ENCODE results near the gene ALK. TPM values are rescaled to one million over a fixed set of nuclear protein-coding genes. Genes with fewer than 3 reads are reported as not detected.

The ALK gene
- total RNA-seq, 1 experiment from 2014 or later: 0.87 TPM

DNA sequence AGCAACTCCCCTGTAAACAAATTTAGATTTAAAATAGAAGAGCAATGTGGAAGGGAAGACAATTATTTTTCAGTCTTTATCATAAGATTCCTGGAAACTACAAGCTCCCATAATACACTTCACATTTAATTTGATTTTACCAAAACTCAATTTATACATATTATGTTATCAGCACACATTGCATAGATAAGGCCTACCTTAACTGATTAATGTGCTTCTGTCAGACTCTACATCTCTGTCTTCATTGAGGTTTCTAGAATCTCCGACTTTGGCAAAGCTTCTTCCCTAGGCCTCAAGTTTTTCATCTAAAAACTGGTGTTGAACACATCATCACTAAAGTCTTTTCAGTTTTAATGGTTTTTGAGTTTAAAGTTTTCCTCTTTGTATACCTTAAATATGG, 440.1 kb downstream of the ALK start:
- Histone ChIP-seq H3K9me3 (ENCODE audit: low read length) (no peaks in the 10 kb centered on the region), H3K4me1 (ENCODE audit: insufficient read depth, low read length) (no peaks in the 10 kb centered on the region), H4K20me1 (ENCODE audit: low read length) (no peaks in the 10 kb centered on the region), H2AFZ (ENCODE audit: low read length) (no peak overlapping the region), H3F3A (ENCODE audit: low read length, unreplicated experiment) (no peaks in the 10 kb centered on the region), H3K27me3 (ENCODE audit: low read length) (no peaks in the 10 kb centered on the region), H3K27ac (ENCODE audit: low read length) (no peak overlapping the region), H3K79me2 (ENCODE audit: low read length) (no peaks in the 10 kb centered on the region), H3K9ac (ENCODE audit: low read length) (no peak overlapping the region), H3K9me2 (replicated peaks; ENCODE audit: low read length) (no peaks in the 10 kb centered on the region), H3K4me3 (ENCODE audit: low read length) (no peak overlapping the region), H3K4me2 (ENCODE audit: low read length) (no peak overlapping the region), H3K36me3 (ENCODE audit: low read depth, low read length) (no peaks in the 10 kb centered on the region)
- BruUV-seq (replicated peaks): no TSS peak
- POLR2A ChIA-PET (ENCODE audit: unreplicated experiment): no interaction called here
- TF ChIP-seq EZH2phosphoT487 (IDR thresholded peaks at IDR 0.05; ENCODE audit: borderline replicate concordance, low read length) (no peak), EZH2 (IDR thresholded peaks at IDR 0.05; ENCODE audit: low read length, unreplicated experiment) (no peak)
- TF ChIP-seq, protein P1, sequence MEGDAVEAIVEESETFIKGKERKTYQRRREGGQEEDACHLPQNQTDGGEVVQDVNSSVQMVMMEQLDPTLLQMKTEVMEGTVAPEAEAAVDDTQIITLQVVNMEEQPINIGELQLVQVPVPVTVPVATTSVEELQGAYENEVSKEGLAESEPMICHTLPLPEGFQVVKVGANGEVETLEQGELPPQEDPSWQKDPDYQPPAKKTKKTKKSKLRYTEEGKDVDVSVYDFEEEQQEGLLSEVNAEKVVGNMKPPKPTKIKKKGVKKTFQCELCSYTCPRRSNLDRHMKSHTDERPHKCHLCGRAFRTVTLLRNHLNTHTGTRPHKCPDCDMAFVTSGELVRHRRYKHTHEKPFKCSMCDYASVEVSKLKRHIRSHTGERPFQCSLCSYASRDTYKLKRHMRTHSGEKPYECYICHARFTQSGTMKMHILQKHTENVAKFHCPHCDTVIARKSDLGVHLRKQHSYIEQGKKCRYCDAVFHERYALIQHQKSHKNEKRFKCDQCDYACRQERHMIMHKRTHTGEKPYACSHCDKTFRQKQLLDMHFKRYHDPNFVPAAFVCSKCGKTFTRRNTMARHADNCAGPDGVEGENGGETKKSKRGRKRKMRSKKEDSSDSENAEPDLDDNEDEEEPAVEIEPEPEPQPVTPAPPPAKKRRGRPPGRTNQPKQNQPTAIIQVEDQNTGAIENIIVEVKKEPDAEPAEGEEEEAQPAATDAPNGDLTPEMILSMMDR (conservative IDR thresholded peaks at IDR 0.05; ENCODE audit: low read depth, low read length): no peak
- CTCF ChIA-PET: no interaction called here
- intact Hi-C loops (cut with micrococcal nuclease): no loop called here
- DNase-seq (no peak), ATAC-seq (no peak)

DNA sequence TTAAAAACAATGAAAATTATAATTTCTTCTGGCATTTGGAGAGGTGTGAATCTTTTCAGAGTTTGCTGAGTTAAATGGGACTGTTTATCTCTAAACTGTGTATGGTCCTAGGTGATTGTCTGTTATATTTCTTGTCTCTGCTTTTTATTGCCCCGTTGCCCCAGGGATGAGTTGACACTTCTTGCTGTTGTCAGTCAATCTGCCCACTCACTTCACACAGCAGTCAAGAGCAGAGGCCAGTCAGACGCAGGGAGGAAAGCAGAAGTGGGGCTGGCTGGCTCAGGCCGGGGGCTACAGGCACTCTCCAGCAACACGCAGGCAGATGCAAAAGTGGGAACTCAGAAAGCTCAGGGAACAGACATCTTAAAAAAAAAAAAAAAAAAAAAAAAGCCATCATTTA, 441.0 kb downstream of the ALK start:
- Histone ChIP-seq H3K27ac (ENCODE audit: low read length) (no peak overlapping the region), H3K9ac (ENCODE audit: low read length) (no peak overlapping the region), H3K27me3 (ENCODE audit: low read length) (no peaks in the 10 kb centered on the region), H3K9me3 (ENCODE audit: low read length) (no peaks in the 10 kb centered on the region), H3K79me2 (ENCODE audit: low read length) (no peaks in the 10 kb centered on the region), H3F3A (ENCODE audit: low read length, unreplicated experiment) (no peaks in the 10 kb centered on the region), H3K4me3 (ENCODE audit: low read length) (no peak overlapping the region), H4K20me1 (ENCODE audit: low read length) (no peaks in the 10 kb centered on the region), H2AFZ (ENCODE audit: low read length) (no peak overlapping the region), H3K4me1 (ENCODE audit: insufficient read depth, low read length) (no peaks in the 10 kb centered on the region), H3K9me2 (replicated peaks; ENCODE audit: low read length) (no peaks in the 10 kb centered on the region), H3K4me2 (ENCODE audit: low read length) (no peak overlapping the region), H3K36me3 (ENCODE audit: low read depth, low read length) (no peaks in the 10 kb centered on the region)
- CTCF ChIA-PET: no interaction called here
- ATAC-seq (no peak), DNase-seq (no peak)
- BruUV-seq (replicated peaks): no TSS peak
- POLR2A ChIA-PET (ENCODE audit: unreplicated experiment): no interaction called here
- intact Hi-C loops (cut with micrococcal nuclease): no loop called here
- TF ChIP-seq, protein P1 (conservative IDR thresholded peaks at IDR 0.05; ENCODE audit: low read depth, low read length): no peak
- TF ChIP-seq EZH2phosphoT487 (IDR thresholded peaks at IDR 0.05; ENCODE audit: borderline replicate concordance, low read length): no peak
- TF ChIP-seq EZH2 (IDR thresholded peaks at IDR 0.05; ENCODE audit: low read length, unreplicated experiment): no peak

DNA sequence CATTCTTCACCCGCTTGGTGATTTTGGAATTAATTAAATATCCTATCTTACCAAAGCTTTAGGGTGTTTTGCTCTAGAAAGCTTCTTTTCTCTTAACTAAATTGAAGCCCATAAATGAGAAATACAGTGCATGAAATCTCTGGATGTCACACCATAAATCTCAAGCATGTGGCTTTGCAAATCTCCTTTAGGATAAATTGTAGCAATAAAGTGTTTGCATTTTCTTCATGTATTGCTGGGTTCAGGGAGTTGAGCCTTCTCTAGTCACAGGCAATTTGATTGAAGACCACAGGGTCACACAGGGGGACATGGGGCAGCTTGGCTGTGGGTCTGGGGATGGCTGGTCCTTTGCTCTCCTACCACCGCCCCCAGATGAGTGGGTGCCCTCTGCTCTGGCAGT, 442.0 kb downstream of the ALK start:
- H3K36me3 ChIP-seq (ENCODE audit: low read depth, low read length): no peaks in the 10 kb centered on the region
- H2AFZ ChIP-seq (ENCODE audit: low read length): no peak overlapping the region
- no peak for TF ChIP-seq EZH2 (IDR thresholded peaks at IDR 0.05; ENCODE audit: low read length, unreplicated experiment)
- TF ChIP-seq EZH2phosphoT487 (IDR thresholded peaks at IDR 0.05; ENCODE audit: borderline replicate concordance, low read length): no peak
- TF ChIP-seq, protein P1 (conservative IDR thresholded peaks at IDR 0.05; ENCODE audit: low read depth, low read length): no peak
- DNase-seq (no peak), ATAC-seq (no peak)
- no peak overlapping the region for H3K9ac ChIP-seq (ENCODE audit: low read length)
- no peak overlapping the region for H3K27ac ChIP-seq (ENCODE audit: low read length)
- no peaks in the 10 kb centered on the region for H3K79me2 ChIP-seq (ENCODE audit: low read length)
- intact Hi-C loops (cut with micrococcal nuclease): no loop called here
- no peaks in the 10 kb centered on the region for H3K9me3 ChIP-seq (ENCODE audit: low read length)
- H3K4me2 ChIP-seq (ENCODE audit: low read length): no peak overlapping the region
- H3K9me2 ChIP-seq (replicated peaks; ENCODE audit: low read length): no peaks in the 10 kb centered on the region
- no peaks in the 10 kb centered on the region for H4K20me1 ChIP-seq (ENCODE audit: low read length)
- H3K4me3 ChIP-seq (ENCODE audit: low read length): no peak overlapping the region
- POLR2A ChIA-PET (ENCODE audit: unreplicated experiment): no interaction called here
- H3K27me3 ChIP-seq (ENCODE audit: low read length): no peaks in the 10 kb centered on the region
- no peaks in the 10 kb centered on the region for H3F3A ChIP-seq (ENCODE audit: low read length, unreplicated experiment)
- CTCF ChIA-PET: no interaction called here
- H3K4me1 ChIP-seq (ENCODE audit: insufficient read depth, low read length): no peaks in the 10 kb centered on the region
- BruUV-seq (replicated peaks): no TSS peak
